Panc1 (cell line): ENCODE results near the gene IL1R1.

Experiments used
- POLR2AphosphoS5 ChIP-seq: IDR thresholded peaks from 2 replicates; pipeline ENCODE4 v1.6.1; 2012; ENCODE audit warnings: mild to moderate bottlenecking, low read depth, low read length, moderate library complexity
- TF ChIP-seq, protein P1 (sequence below): fragments of 450-650 bp; IDR thresholded peaks from 2 replicates; pipeline ENCODE4 v1.5.1; 2017; ENCODE audit warnings: mild to moderate bottlenecking

DNA sequence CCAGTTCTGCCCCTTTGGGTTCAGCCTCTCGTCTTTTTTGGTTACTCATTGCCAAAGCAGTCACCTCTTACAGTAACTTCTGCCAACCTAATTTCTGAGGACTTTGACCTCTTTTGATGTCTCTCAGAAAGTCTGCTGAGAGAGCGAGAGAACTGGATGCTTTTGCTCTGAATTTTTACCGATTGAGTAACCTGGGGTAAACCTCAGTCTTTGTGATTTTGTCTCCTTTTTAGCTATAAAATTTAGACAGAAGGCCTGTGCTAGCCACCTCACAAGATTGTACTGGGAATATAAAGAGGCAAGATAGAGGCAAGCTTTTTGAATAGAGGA is 34.8 kb upstream of the IL1R1 start:
- no peak for TF ChIP-seq POLR2AphosphoS5
- TF ChIP-seq, protein P1, sequence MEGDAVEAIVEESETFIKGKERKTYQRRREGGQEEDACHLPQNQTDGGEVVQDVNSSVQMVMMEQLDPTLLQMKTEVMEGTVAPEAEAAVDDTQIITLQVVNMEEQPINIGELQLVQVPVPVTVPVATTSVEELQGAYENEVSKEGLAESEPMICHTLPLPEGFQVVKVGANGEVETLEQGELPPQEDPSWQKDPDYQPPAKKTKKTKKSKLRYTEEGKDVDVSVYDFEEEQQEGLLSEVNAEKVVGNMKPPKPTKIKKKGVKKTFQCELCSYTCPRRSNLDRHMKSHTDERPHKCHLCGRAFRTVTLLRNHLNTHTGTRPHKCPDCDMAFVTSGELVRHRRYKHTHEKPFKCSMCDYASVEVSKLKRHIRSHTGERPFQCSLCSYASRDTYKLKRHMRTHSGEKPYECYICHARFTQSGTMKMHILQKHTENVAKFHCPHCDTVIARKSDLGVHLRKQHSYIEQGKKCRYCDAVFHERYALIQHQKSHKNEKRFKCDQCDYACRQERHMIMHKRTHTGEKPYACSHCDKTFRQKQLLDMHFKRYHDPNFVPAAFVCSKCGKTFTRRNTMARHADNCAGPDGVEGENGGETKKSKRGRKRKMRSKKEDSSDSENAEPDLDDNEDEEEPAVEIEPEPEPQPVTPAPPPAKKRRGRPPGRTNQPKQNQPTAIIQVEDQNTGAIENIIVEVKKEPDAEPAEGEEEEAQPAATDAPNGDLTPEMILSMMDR: no peak
